ENCODE results near the gene KDM2A. TPM values are rescaled to one million over a fixed set of nuclear protein-coding genes. Genes with fewer than 3 reads are reported as not detected.
A peak's percentile ranks its signal among the peaks of the same experiment; 100 is the strongest.

The KDM2A gene
- total RNA-seq (2016; rRNA removed; fragmentation: Illumina TruSeq; extraction: Trizol) (21.0 and 31.4 TPM in 2 replicates), polyA plus RNA-seq (2011; rRNA removed) (31.3 and 37.3 TPM in 2 replicates), polyA minus RNA-seq (2011; rRNA and poly(A)+ RNA removed; ENCODE audit: low replicate concordance) (64.9 and 123 TPM in 2 replicates), Bru-seq, nascent RNA (percentile 73 among the genes with signal in this experiment), BruChase-seq, experiment 1, labeled RNA remaining after a 6-hour chase (percentile 76 among the genes with signal in this experiment), BruChase-seq, experiment 2, labeled RNA remaining after a 2-hour chase (percentile 74 among the genes with signal in this experiment)
- 7.4 and 8.4 TPM in 2 replicates for total RNA-seq (2016; cell fraction: cytosol; rRNA removed; fragmentation: Illumina TruSeq; extraction: Trizol; ENCODE audit: low read depth)
- total RNA-seq (2016; cell fraction: insoluble cytoplasmic fraction; rRNA removed; fragmentation: Illumina TruSeq; extraction: Trizol), result 17.7 and 29.6 TPM in 2 replicates
- 9.0 and 10.2 TPM in 2 replicates for total RNA-seq (2016; cell fraction: membrane; rRNA removed; fragmentation: Illumina TruSeq; extraction: Trizol)
- 45.9 and 47.8 TPM in 2 replicates for total RNA-seq (2016; cell fraction: nucleus; rRNA removed; fragmentation: Illumina TruSeq; extraction: Trizol)
- 18.3 and 18.5 TPM in 2 replicates for polyA plus RNA-seq (2011; cell fraction: cytosol; rRNA removed)
- 81.7 and 92.6 TPM in 2 replicates for polyA plus RNA-seq (2011; cell fraction: nucleus; rRNA removed)
- polyA plus RNA-seq (2012), result 21.6 and 22.9 TPM in 2 replicates
- polyA plus RNA-seq (2016; cell fraction: cytosol; fragmentation: Illumina TruSeq; extraction: Trizol; ENCODE audit: low read depth), result 1.5 and 1.9 TPM in 2 replicates
- 14.9 and 18.8 TPM in 2 replicates for polyA plus RNA-seq (2016; cell fraction: insoluble cytoplasmic fraction; fragmentation: Illumina TruSeq; extraction: Trizol; ENCODE audit: low read depth)
- 4.6 and 4.7 TPM in 2 replicates for polyA plus RNA-seq (2016; cell fraction: membrane; fragmentation: Illumina TruSeq; extraction: Trizol; ENCODE audit: low read depth)
- 60.3 and 65.7 TPM in 2 replicates for polyA plus RNA-seq (2016; cell fraction: nucleus; fragmentation: Illumina TruSeq; extraction: Trizol; ENCODE audit: insufficient read depth, low read depth)
- polyA minus RNA-seq (2011; cell fraction: cytosol; rRNA and poly(A)+ RNA removed), result 23.3 and 29.3 TPM in 2 replicates
- polyA minus RNA-seq (2011; cell fraction: nucleus; rRNA and poly(A)+ RNA removed), result 81.8 and 91.5 TPM in 2 replicates
- long read RNA-seq, experiment 1, partial matches to known transcripts, result 0 of 4 reads
- long read RNA-seq, experiment 1, other reads (novel, unspliced or antisense), result 3 of 4 reads
- long read RNA-seq, experiment 2, partial matches to known transcripts, result 12 of 47 reads
- long read RNA-seq, experiment 2, other reads (novel, unspliced or antisense), result 34 of 47 reads

- Histone ChIP-seq H3K36me3 (replicated peaks in 1 of 2; ENCODE audit: control insufficient read depth in 1 of 2, insufficient read depth in 2 of 2, low read length in 2 of 2) (0 out of 5 replicates have a peak, but pooled peaks cover 0 to 3% of the 10 kb centered on the region in 2 experiments), H3K79me2 (ENCODE audit: insufficient read depth, low read length) (peaks cover 43% of the 10 kb centered on the region), H3K27me3 (ENCODE audit: control insufficient read depth in 1 of 2, insufficient read depth in 2 of 2, low read length in 2 of 2) (no peaks in the 10 kb centered on the region), H3K9ac (ENCODE audit: insufficient read depth, low read depth, low read length) (peak within 1 kb of the TSS; percentile 92), H3K9me3 (ENCODE audit: low read length) (no peaks in the 10 kb centered on the region), H3K4me3 (replicated peaks in 1 of 3; ENCODE audit: insufficient read depth in 1 of 3, low read depth in 2 of 3, low read length in 3 of 3) (peak within 1 kb of the TSS; percentile 82 to 100 (median 86)), H3K27ac (ENCODE audit: extremely low read length, insufficient read depth, low read length) (peak within 1 kb of the TSS; percentile 76), H2AFZ (ENCODE audit: low read length) (no peak within 1 kb of the TSS), H3K4me1 (ENCODE audit: insufficient read depth, low read length) (peaks cover 56% of the 10 kb centered on the region), H4K20me1 (ENCODE audit: insufficient read depth, low read length) (peaks cover 16% of the 10 kb centered on the region), H3K4me2 (ENCODE audit: low read depth, low read length) (peak within 1 kb of the TSS; percentile 61)
- in situ Hi-C loops (cut with HindIII; ENCODE audit: extremely low pct_ligation_motif_present, low pct_unique_long_range_greater_than_20kb), result no loop called here
- FAIRE-seq, result no peak
- ChIA-PET POLR2A (interaction anchor here (0.6 to 1.1 kb wide), 2 partner anchors 35 to 45 kb away, joined by 3 to 4 read pairs; no protein-coding TSS in a partner anchor), CTCF (ENCODE audit: low intra/inter-chr PET ratio, low total read pairs) (no interaction called here)
- no TSS peak for BruUV-seq (replicated peaks)
- intact Hi-C loops (cut with micrococcal nuclease; ENCODE audit: unreplicated experiment), result loop anchor here (5.0 to 10.0 kb wide), 2 partner anchors 37 to 196 kb away; no protein-coding TSS in a partner anchor
- DNase-seq (ENCODE audit: low spot score), result peak; percentile 93
- ATAC-seq, result peak; percentile 83
- 0% methylated on average over 18 of the region's 97 CpGs for WGBS (ENCODE audit: low lambda C conversion rate)
- TF ChIP-seq, protein P1, sequence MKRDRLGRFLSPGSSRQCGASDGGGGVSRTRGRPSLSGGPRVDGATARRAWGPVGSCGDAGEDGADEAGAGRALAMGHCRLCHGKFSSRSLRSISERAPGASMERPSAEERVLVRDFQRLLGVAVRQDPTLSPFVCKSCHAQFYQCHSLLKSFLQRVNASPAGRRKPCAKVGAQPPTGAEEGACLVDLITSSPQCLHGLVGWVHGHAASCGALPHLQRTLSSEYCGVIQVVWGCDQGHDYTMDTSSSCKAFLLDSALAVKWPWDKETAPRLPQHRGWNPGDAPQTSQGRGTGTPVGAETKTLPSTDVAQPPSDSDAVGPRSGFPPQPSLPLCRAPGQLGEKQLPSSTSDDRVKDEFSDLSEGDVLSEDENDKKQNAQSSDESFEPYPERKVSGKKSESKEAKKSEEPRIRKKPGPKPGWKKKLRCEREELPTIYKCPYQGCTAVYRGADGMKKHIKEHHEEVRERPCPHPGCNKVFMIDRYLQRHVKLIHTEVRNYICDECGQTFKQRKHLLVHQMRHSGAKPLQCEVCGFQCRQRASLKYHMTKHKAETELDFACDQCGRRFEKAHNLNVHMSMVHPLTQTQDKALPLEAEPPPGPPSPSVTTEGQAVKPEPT (CRISPR knock-in tag; IDR thresholded peaks at IDR 0.05; ENCODE audit: low read depth), result no peak
- 0 out of 2 replicates have a peak, but pooled peaks have one; percentile 46 for TF ChIP-seq KLF6 (CRISPR knock-in tag; IDR thresholded peaks at IDR 0.05)
- TF ChIP-seq ZNF788 (CRISPR knock-in tag; IDR thresholded peaks at IDR 0.05; ENCODE audit: borderline replicate concordance), result peak; percentile 32; the same call in 1 of the 2 replicates
- TF ChIP-seq GATAD2A (CRISPR knock-in tag; IDR thresholded peaks at IDR 0.05), result no peak
- TF ChIP-seq ELF3 (CRISPR knock-in tag; IDR thresholded peaks at IDR 0.05), result no peak
- TF ChIP-seq UBTF (CRISPR knock-in tag; IDR thresholded peaks at IDR 0.05), result peak; percentile 72; the same call in 1 of the 2 replicates
- TF ChIP-seq ZNF83 (CRISPR knock-in tag; IDR thresholded peaks at IDR 0.05; ENCODE audit: borderline replicate concordance), result 0 out of 2 replicates have a peak, but pooled peaks have one; percentile 52
- TF ChIP-seq, protein P2, sequence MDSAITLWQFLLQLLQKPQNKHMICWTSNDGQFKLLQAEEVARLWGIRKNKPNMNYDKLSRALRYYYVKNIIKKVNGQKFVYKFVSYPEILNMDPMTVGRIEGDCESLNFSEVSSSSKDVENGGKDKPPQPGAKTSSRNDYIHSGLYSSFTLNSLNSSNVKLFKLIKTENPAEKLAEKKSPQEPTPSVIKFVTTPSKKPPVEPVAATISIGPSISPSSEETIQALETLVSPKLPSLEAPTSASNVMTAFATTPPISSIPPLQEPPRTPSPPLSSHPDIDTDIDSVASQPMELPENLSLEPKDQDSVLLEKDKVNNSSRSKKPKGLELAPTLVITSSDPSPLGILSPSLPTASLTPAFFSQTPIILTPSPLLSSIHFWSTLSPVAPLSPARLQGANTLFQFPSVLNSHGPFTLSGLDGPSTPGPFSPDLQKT (CRISPR knock-in tag; IDR thresholded peaks at IDR 0.05; ENCODE audit: borderline replicate concordance), result no peak
- TF ChIP-seq MLLT10 (CRISPR knock-in tag; IDR thresholded peaks at IDR 0.05), result no peak
- TF ChIP-seq IRF9 (CRISPR knock-in tag; IDR thresholded peaks at IDR 0.05; ENCODE audit: borderline replicate concordance), result 0 out of 2 replicates have a peak, but pooled peaks have one; percentile 36
Observed at GRCh38 chr11:67118801-67119584, at the start of gene KDM2A. Gene KDM2A (plus strand): TSS chr11:67119263. CDS start chr11:67121317, 2,054 bp downstream.
